ENCODE measurements around the gene RPL23. TPM values are rescaled to one million over a fixed set of nuclear protein-coding genes. Genes with fewer than 3 reads are reported as not detected.

RPL23 gene
- 2,658 and 2,763 TPM in 2 replicates for polyA plus RNA-seq (2012; rRNA removed)
- polyA plus RNA-seq (2012; cell fraction: cytosol; rRNA removed), result 3,488 and 4,696 TPM in 2 replicates
- 540 and 582 TPM in 2 replicates for polyA plus RNA-seq (2012; cell fraction: nucleus; rRNA removed)

- no peaks in the 10 kb centered on the region for H3K9me2 ChIP-seq
- H3K4me2 ChIP-seq, result peak within 1 kb of the TSS; percentile 97
- H4K20me1 ChIP-seq (ENCODE audit: insufficient read depth), result peaks cover 42% of the 10 kb centered on the region
- peaks cover 62% of the 10 kb centered on the region for H3F3A ChIP-seq (replicated peaks; ENCODE audit: insufficient read depth)
- H3K4me1 ChIP-seq (ENCODE audit: control insufficient read depth in 1 of 2, insufficient read depth in 2 of 2, low read depth in 1 of 2, low read length in 1 of 2), result peaks cover 17 to 20% of the 10 kb centered on the region in 2 experiments; a peak in 2 of 4 replicates
- ChIA-PET POLR2A (interaction anchor here (0.6 to 3.4 kb wide), 25 partner anchors 8 to 372 kb away, joined by 3 to 41 read pairs (median 4); partner anchors contain the start of genes CWC25, LASP1, LASP1NB and STAC2), CTCF (interaction anchor here (1.2 to 2.0 kb wide), 4 partner anchors 14 to 312 kb away, joined by 4 to 10 read pairs (median 8); no protein-coding TSS in a partner anchor)
- WGBS (ENCODE audit: low lambda C conversion rate), result 1% methylated on average over 35 of the region's 48 CpGs
- peak within 1 kb of the TSS; percentile 95 to 96 for H3K27ac ChIP-seq (ENCODE audit: low read depth in 2 of 2, low read length in 1 of 2)
- no peaks in the 10 kb centered on the region for H3K27me3 ChIP-seq (ENCODE audit: insufficient read depth)
- H2AFZ ChIP-seq (ENCODE audit: low read depth), result peak within 1 kb of the TSS; percentile 72
- H3K79me2 ChIP-seq (ENCODE audit: insufficient read depth), result peaks cover 48% of the 10 kb centered on the region
- H3K9ac ChIP-seq, result peak within 1 kb of the TSS; percentile 87
- no peaks in the 10 kb centered on the region for H3K9me3 ChIP-seq
- peak; percentile 88 for DNase-seq
- peak within 1 kb of the TSS; percentile 74 to 91 for H3K4me3 ChIP-seq (ENCODE audit: low read depth in 2 of 2, low read length in 1 of 2)
- peaks cover 40 to 46% of the 10 kb centered on the region in 2 experiments for H3K36me3 ChIP-seq (replicated peaks in 1 of 2; ENCODE audit: control insufficient read depth in 1 of 2, insufficient read depth in 2 of 2, low read length in 1 of 2)
- no peak for TF ChIP-seq RCOR1 (IDR thresholded peaks at IDR 0.05; ENCODE audit: low read length)
- TF ChIP-seq SMC3 (IDR thresholded peaks at IDR 0.05; ENCODE audit: low read depth, low read length), result no peak
- no peak for TF ChIP-seq RAD21 (IDR thresholded peaks at IDR 0.05; ENCODE audit: low read length)
- TF ChIP-seq RFX5 (IDR thresholded peaks at IDR 0.05; ENCODE audit: low read length), result no peak
- peak; percentile 78 for TF ChIP-seq YY1 (IDR thresholded peaks at IDR 0.05; ENCODE audit: low read depth)
- TF ChIP-seq TEAD4 (IDR thresholded peaks at IDR 0.05; ENCODE audit: borderline replicate concordance, insufficient read depth), result no peak; the same call in 1 of the 2 replicates
- TF ChIP-seq, protein P1, sequence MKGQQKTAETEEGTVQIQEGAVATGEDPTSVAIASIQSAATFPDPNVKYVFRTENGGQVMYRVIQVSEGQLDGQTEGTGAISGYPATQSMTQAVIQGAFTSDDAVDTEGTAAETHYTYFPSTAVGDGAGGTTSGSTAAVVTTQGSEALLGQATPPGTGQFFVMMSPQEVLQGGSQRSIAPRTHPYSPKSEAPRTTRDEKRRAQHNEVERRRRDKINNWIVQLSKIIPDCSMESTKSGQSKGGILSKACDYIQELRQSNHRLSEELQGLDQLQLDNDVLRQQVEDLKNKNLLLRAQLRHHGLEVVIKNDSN (IDR thresholded peaks at IDR 0.05; ENCODE audit: borderline replicate concordance, low read depth), result peak; percentile 97
- TF ChIP-seq GABPA (IDR thresholded peaks at IDR 0.05; ENCODE audit: low read depth), result peak; percentile 88
- peak; percentile 100 for TF ChIP-seq POLR2AphosphoS5 (IDR thresholded peaks at IDR 0.05; ENCODE audit: low read depth, low read length)
- no peak for TF ChIP-seq FOXM1 (IDR thresholded peaks at IDR 0.05; ENCODE audit: low read depth)
- TF ChIP-seq USF2 (IDR thresholded peaks at IDR 0.05; ENCODE audit: borderline replicate concordance, low read depth, low read length), result peak; percentile 88
- no peak for TF ChIP-seq SIN3A (IDR thresholded peaks at IDR 0.05; ENCODE audit: borderline replicate concordance, low read depth, low read length)
- TF ChIP-seq CTCF (IDR thresholded peaks at IDR 0.05), result no peak
- TF ChIP-seq TAF1 (IDR thresholded peaks at IDR 0.05; ENCODE audit: borderline replicate concordance, low read depth, low read length), result peak; percentile 96
- TF ChIP-seq RXRA (IDR thresholded peaks at IDR 0.05; ENCODE audit: borderline replicate concordance, low read depth), result no peak
- peak; percentile 96 for TF ChIP-seq ELF1 (IDR thresholded peaks at IDR 0.05)
- TF ChIP-seq NFIC (IDR thresholded peaks at IDR 0.05; ENCODE audit: borderline replicate concordance), result no peak; the same call in 1 of the 2 replicates
- TF ChIP-seq GATA2 (CRISPR knock-in tag; IDR thresholded peaks at IDR 0.05), result no peak
- no peak for TF ChIP-seq NRF1 (IDR thresholded peaks at IDR 0.05; ENCODE audit: low read depth, low read length)
- peak; percentile 97 for TF ChIP-seq MAX (IDR thresholded peaks at IDR 0.05; ENCODE audit: low read depth)
- TF ChIP-seq JUND (IDR thresholded peaks at IDR 0.05), result 0 out of 2 replicates have a peak, but pooled peaks have one; percentile 14
- no peak for TF ChIP-seq FOSL2 (IDR thresholded peaks at IDR 0.05; ENCODE audit: borderline replicate concordance, low read depth)
- TF ChIP-seq MXI1 (IDR thresholded peaks at IDR 0.05; ENCODE audit: low read depth, low read length), result peak; percentile 85; the same call in 1 of the 2 replicates
- no peak for TF ChIP-seq FOXJ3 (CRISPR knock-in tag; IDR thresholded peaks at IDR 0.05)
- peak; percentile 82; the same call in 1 of the 2 replicates for TF ChIP-seq ZBTB33 (IDR thresholded peaks at IDR 0.05; ENCODE audit: borderline replicate concordance, low read depth)
- TF ChIP-seq, protein P2, sequence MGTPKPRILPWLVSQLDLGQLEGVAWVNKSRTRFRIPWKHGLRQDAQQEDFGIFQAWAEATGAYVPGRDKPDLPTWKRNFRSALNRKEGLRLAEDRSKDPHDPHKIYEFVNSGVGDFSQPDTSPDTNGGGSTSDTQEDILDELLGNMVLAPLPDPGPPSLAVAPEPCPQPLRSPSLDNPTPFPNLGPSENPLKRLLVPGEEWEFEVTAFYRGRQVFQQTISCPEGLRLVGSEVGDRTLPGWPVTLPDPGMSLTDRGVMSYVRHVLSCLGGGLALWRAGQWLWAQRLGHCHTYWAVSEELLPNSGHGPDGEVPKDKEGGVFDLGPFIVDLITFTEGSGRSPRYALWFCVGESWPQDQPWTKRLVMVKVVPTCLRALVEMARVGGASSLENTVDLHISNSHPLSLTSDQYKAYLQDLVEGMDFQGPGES (IDR thresholded peaks at IDR 0.05; ENCODE audit: low read depth, low read length), result no peak
These were observed at the start of gene RPL23 for GRCh38 chr17:38853292-38854219. Gene RPL23 (minus strand): TSS chr17:38853721. CDS start chr17:38853710, 11 bp downstream.
